ENCODE measurements around the gene SCLY. TPM values are rescaled to one million over a fixed set of nuclear protein-coding genes. Genes with fewer than 3 reads are reported as not detected.
A peak's percentile ranks its signal among the peaks of the same experiment; 100 is the strongest.

SCLY gene
- total and polyA plus RNA-seq, 12 donors, result 8.3 to 14.5 (median 11.4) TPM

DNA sequence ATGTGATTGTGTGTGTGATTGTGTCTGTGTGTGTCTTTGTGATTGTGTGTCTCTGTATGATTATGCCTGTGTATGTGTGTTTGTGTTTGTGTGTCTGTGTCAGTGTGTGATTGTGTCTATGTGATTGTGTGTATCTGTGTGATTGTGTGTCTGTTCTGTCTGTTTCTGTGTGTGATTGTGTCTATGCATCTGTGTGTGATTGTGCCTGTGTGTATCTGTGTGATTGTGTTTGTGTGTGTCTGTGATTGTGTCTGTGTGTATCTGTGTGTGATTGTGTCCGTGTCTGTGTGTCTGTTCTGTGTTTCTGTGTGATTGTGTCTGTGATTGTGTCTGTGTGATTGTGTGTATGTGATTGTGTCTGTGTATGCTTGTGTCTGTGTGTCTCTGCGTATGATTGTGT, 65.5 kb downstream of the SCLY start:
- no peak overlapping the region for H3K27ac ChIP-seq
- DNase-seq (no peak), ATAC-seq (no peak)
- WGBS, 2 donors, result 96 to 98% methylated on average over 2 of the region's 2 CpGs
- H3K36me3 ChIP-seq, result no peaks in the 10 kb centered on the region
- intact Hi-C loops (cut with DNase I), result no loop called here
- peaks cover 0 to 8% (median 0%) of the 10 kb centered on the region in 9 donors for H3K4me1 ChIP-seq
- TF ChIP-seq, protein P1, sequence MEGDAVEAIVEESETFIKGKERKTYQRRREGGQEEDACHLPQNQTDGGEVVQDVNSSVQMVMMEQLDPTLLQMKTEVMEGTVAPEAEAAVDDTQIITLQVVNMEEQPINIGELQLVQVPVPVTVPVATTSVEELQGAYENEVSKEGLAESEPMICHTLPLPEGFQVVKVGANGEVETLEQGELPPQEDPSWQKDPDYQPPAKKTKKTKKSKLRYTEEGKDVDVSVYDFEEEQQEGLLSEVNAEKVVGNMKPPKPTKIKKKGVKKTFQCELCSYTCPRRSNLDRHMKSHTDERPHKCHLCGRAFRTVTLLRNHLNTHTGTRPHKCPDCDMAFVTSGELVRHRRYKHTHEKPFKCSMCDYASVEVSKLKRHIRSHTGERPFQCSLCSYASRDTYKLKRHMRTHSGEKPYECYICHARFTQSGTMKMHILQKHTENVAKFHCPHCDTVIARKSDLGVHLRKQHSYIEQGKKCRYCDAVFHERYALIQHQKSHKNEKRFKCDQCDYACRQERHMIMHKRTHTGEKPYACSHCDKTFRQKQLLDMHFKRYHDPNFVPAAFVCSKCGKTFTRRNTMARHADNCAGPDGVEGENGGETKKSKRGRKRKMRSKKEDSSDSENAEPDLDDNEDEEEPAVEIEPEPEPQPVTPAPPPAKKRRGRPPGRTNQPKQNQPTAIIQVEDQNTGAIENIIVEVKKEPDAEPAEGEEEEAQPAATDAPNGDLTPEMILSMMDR (IDR thresholded peaks at IDR 0.05), result no peak
- no peaks in the 10 kb centered on the region for H3K27me3 ChIP-seq
- H3K4me3 ChIP-seq, result no peak overlapping the region
- H3K9me3 ChIP-seq, result no peaks in the 10 kb centered on the region

DNA sequence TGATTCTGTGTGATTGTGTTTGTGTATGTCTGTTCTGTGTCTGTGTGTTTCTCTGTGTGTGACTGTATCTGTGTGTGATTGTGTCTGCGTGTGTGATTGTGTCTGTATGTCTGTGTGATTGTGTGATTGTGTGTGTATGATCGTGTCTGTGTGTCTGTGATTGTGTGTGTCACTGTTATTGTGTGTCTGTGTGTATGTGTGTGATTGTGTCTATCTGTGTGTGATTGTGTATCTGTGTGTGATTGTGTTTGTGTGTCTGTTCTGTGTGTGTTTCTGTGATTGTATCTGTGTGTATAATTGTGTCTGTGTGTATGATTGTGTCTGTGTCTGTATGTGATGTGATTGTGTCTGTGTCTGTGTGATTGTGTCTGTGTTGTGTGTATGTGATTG, 66.0 kb downstream of the SCLY start:
- DNase-seq (no peak), ATAC-seq (no peak)
- Histone ChIP-seq H3K27ac (no peak overlapping the region), H3K9me3 (no peaks in the 10 kb centered on the region), H3K4me3 (no peak overlapping the region), H3K36me3 (no peaks in the 10 kb centered on the region), H3K27me3 (no peaks in the 10 kb centered on the region), H3K4me1 (peaks cover 0 to 8% (median 0%) of the 10 kb centered on the region in 9 donors)
- WGBS, 2 donors, result 79 to 88% methylated on average over 2 of the region's 2 CpGs
- TF ChIP-seq, protein P1 (IDR thresholded peaks at IDR 0.05), result no peak
- intact Hi-C loops (cut with DNase I), result no loop called here

DNA sequence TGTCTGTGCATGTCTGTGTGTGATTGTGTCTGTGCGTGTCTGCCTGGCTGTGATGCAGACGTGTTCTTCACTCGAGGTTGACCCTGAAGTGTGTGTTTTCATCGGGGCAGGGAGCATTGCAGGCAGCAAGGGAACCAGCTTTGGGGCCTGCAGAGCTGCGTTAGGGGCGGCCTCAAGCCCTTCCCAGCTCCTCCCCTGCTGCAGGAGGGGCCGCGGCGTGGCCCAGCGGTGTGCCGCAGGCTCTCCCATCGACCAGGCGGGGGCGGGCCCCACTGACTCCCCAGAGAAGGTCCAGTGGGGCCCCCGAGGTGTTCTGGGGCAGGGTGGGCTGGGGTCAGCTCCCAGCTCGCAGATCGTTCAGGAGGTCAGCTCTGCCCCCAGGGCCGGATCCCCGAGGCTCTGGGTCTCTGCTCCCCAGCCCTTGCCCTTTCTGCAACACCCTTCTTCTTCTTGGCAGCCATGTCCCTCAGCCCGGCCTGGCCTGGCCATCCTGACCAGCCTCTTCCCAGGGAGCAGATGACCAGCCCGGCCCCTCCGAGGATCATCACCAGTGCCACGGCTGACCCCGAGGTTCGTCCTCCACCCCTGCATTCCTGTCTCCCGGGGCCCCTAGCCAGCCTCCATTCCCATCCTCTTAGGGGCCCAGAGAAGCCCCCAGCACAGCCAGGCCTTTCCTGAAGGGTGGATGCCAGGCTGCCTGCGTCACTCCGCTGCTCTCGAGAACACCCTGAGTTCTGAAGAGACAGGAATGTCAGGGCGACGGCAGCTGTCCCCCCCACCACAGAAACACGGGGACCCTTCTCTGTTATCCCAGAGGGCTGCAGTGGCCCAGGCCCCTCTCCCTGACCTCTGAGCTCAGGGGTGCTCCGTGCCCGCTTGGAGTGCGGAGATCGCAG, 66.6 kb downstream of the SCLY start:
- intact Hi-C loops (cut with DNase I), result no loop called here
- TF ChIP-seq, protein P1 (IDR thresholded peaks at IDR 0.05), result peak in 2 of 9 donors; percentile 22 to 27
- Histone ChIP-seq H3K27ac (no peak overlapping the region), H3K36me3 (no peaks in the 10 kb centered on the region), H3K4me1 (peaks cover 0 to 8% (median 0%) of the 10 kb centered on the region in 9 donors), H3K4me3 (peak overlapping the region in 4 of 10 donors; percentile 11 to 23 (median 16)), H3K27me3 (no peaks in the 10 kb centered on the region), H3K9me3 (no peaks in the 10 kb centered on the region)
- 48 to 55% methylated on average over 34 to 36 of the region's 36 CpGs for WGBS, 2 donors
- DNase-seq, result peak in 1 of 2 donors; percentile 41
- ATAC-seq, result peak; percentile 48 to 85 (median 75)

DNA sequence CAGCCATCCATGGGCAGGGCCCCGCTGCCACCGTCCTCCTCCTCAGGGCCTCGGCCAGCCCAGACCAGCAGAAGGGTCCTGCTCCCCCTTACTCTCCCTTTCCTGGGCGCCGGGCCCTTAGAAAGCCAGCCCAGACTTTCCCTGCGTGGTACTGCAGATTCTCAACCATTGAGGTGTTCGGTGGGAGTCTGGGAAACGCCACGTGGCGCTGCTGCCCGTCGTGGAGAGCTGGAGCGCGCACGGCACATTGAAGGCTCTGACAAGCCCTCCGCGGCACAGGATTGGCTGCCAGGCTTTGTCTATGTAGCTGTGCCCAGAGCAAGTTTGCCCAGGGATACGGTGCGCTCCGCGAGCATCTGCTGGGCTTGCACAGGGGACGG, 67.2 kb downstream of the SCLY start:
- ATAC-seq (no peak), DNase-seq (peak in 1 of 2 donors; percentile 1)
- no peaks in the 10 kb centered on the region for H3K36me3 ChIP-seq
- no peaks in the 10 kb centered on the region for H3K9me3 ChIP-seq
- no peak overlapping the region for H3K4me3 ChIP-seq
- H3K4me1 ChIP-seq, result peaks cover 0 to 8% (median 0%) of the 10 kb centered on the region in 9 donors
- no peak overlapping the region for H3K27ac ChIP-seq
- TF ChIP-seq, protein P1 (IDR thresholded peaks at IDR 0.05), result no peak
- intact Hi-C loops (cut with DNase I), result no loop called here
- WGBS, 2 donors, result 88 to 96% methylated on average over 22 of the region's 22 CpGs
- H3K27me3 ChIP-seq, result no peaks in the 10 kb centered on the region

Measured in heart right ventricle (tissue), 16 donors.